HG03280 (cell line): ENCODE data around the gene SLC25A14.
"Not testable (repeated sequence)": the region's sequence is repeated elsewhere in the genome, so short reads cannot be mapped to it uniquely, and the experiment has no call there.

Source experiments
- ATAC-seq: cut with Tn5 transposase; IDR thresholded peaks from one replicate; pipeline ENCODE4 v1.9.1; 2021; ENCODE audit warnings: mild to moderate bottlenecking, moderate library complexity; ENCODE audit not compliant: unreplicated experiment

Gene SLC25A14, protein sequence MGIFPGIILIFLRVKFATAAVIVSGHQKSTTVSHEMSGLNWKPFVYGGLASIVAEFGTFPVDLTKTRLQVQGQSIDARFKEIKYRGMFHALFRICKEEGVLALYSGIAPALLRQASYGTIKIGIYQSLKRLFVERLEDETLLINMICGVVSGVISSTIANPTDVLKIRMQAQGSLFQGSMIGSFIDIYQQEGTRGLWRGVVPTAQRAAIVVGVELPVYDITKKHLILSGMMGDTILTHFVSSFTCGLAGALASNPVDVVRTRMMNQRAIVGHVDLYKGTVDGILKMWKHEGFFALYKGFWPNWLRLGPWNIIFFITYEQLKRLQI

DNA sequence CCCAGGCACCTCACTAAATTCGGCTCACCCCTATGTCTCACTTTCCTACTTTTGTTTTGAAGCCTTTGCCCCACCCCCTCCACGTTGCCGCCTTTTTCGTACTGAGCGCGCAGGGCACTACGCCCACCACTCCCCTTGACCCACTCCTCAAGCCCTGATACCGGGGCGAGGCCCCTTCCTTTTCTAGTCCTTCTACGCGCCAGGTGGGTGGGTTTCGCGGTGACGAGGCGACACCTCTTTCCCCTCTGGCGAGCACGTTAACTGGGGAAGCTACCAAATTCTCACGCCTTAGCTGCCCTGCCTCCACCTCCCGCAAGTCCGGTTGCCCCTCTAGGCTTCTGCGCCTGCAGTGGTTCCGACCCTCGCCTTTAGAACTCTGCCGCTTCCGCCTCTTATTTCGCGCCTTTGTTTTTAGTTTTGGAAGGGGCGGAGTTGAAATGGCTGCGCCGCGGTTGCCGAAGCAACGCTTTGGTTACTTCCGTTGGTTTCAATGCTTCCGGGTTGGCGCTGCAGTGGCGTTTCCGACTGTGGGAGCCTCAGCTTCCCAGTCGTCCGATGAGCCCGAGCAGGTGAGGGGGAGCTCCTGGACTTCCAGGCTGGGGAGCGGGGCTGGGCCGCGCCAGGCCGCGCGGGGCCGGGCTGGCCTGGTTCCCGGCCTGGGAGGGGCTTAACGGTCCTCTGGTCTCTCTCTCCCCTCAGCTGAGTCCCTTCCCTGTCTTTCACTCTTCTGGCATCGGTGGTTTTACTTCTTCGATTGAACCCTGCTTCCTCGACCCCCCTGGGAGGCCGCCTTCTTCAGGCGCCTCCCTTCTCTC lies at the start of gene SLC25A14:
TSS of gene SLC25A14 (plus strand) at position 512 of the 815 bp plus-strand sequence. CDS start 360 bp downstream, outside the sequence.
- peak; percentile 98 for ATAC-seq

DNA sequence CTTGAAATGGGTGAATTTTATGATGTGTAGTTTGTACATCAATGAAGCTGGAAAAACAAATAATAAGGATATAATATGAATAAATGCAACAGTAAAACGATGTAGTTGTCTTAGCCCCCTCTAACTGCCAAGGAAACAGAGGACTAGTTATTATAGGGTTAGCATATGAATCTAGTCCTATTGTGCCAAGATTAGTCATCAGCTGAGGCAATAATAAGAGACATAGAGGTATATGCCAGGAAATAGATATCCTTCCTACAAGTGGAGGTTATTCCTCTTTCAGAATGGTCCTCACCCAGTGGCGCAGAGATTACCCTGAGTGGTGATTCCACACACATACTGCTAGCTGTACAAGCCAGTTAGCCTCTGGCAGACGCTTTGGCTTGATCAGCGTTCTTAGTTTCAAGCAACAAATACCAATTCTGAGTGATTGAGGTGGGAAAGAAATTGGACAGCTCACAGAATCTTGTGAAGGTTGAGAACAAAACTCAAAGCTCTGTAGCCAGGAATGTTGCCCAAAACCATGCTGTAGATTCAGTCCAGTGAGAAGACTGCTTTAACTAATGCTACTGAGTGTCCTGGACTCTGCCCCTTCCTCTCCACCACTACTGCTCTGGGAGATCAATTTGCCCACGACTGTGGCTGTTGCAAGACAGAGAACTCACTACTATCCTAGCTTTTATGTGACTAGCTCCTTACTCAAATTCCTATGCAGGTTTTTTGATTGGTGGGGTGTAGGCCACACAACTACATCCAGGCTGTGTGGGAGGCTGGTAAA lies 44.0 kb upstream of the SLC25A14 start:
- no peak for ATAC-seq

DNA sequence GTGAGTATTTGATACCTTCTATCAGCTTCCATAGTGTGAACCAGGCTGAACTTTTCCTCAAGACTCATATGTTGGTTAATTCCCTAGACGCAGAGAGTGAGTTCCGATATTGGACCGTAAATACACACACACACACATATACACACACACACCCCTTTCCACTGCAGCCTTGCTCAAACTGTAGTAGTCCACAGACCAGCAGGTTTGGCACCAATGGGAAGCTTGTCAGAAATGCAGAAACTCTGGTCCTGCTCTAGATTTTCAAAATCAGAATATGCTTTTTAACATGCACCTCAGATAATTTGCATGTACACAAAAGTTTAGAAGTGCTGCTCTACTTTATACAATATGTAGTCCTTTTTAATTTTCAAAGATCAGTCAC lies 43.4 kb upstream of the SLC25A14 start:
- ATAC-seq = no peak

DNA sequence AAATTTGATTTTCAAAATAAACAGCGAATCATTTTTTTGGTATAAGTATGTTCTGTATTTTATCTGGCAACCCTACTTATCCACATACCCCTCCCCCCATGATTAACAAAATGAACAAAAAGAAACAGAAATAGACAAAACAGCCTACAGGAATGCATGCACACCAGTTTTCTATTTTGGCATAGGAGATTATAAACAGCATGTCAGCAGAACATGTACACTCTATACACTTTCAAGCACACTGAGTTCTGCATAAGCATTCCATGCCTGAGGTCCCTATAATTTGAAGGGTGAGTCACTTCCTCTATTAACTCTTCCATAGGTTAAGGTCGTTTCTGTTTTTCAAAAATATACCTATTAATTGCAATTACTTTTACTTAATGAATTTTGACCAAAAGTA lies 43.0 kb upstream of the SLC25A14 start:
- no peak for ATAC-seq

DNA sequence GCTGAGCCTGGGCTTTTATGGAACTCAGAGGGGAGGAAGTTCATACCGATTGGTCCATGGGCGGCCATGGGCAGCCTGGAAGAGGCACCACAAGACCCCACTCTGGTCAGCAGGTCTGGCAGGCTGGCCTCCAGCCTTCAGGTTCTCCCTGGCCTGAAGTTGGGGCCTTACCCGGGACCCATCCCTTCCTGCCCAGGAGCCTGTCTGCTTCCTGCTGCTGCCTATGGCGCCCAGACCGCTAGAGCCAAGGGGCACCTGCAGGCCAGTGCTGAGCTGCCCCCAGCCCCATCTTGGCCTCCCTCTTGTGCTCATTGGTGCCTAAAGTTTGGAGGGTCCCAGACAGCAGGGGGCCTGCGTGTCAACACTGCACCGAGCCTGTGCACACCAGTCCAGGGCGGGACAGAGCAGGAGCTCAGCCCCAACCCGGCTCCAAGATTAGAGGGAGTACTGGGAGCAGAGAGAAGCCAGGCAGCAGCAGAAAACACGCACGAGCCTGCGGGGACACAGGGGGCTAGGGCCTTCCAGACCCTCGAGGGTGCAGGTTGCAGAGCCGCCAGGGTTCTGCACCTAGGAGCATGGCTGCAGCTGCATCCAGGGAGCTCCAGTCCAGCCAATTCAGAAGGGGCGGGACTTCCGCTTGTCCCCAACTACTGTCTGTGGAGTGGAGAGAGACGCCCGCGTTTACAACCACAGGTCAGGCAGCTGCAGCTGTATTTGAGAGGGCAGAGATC lies 40.3 kb upstream of the SLC25A14 start:
- no peak for ATAC-seq

DNA sequence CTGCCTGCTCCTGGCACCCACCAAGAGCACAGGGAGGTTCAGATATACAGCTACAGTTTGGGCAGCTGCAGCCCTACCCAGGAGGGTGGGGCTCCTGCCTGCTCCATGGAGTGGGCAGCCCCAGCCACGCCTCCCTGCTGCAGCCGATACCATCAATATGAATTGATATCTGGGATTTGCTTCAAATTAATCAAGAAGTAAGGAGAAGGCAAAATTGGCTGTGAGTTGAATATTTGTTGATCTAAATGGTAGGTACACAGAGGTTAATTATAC lies 39.8 kb upstream of the SLC25A14 start:
- no peak for ATAC-seq

DNA sequence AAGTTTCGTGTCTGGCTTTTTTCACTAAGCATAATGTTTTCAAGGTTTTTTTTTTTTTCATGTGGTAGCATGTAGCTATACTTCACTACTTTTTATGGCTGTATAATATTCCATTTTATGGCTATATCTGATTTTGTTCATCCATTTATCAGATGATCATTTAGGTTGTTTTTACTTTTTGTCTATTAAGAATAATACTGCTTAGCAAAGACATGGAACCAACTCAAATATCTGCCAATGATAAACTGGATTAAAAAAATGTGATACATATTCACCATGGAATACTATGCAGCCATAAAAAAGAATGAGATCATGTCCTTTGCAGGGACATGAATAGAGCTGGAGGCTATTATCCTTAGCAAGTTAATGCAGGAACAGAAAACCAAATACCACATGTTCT lies 38.3 kb upstream of the SLC25A14 start:
- ATAC-seq = no peak

DNA sequence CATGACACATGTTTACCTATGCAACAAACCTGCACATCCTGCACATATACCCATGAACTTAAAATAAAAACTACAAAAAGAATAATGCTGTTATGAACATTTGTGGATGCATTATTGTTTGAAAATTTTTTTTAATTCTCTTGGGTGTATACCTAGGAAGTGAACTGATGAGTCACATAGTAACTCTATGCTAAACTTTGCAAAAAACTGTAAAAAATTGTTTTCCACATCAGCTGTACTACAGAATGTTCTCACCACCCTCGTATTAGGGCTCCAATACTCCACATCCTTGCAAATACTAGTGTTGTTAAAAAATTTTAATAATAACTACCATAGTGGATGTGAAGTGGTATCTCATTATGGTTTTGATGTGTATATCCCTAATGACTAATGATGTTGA lies 37.7 kb upstream of the SLC25A14 start:
- no peak for ATAC-seq

DNA sequence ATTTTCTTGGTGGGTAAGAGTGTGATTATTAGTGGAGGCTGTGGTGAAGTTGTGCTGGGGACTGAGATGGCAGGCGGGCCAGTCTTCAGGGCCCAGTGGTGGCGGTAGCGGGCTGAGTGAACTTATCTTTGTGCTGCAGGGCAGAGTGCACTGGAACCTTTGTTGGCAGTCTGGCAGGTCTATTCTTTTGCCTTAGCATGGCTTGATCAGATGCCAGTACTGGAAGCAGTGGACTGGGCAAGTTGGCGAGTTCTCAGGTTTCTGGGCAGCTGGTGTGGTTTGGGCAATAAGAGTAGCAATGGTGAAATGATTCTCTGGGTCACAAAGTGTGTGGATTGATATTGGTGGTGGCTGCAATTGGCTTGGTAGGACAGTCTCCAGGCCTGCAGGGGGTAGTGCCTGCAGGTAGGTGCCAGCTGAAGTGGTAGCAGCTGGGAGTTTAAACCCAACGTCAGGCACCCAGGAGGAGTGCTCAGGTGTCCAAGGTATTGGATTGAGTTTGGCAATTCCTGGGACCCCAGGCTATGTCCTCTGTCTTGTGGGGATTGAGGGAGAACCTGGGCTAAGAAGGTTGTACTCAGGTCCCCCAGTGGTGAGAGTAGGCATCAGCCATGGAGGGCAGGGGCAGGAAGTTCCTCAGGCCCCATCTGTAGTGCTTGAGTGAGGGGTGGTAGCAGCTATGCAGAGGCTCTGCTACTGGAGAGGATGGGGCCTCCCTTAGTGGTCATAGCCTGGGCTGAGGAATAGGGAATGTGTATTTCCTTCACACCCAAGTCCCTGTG lies 34.9 kb upstream of the SLC25A14 start:
- ATAC-seq = no peak

DNA sequence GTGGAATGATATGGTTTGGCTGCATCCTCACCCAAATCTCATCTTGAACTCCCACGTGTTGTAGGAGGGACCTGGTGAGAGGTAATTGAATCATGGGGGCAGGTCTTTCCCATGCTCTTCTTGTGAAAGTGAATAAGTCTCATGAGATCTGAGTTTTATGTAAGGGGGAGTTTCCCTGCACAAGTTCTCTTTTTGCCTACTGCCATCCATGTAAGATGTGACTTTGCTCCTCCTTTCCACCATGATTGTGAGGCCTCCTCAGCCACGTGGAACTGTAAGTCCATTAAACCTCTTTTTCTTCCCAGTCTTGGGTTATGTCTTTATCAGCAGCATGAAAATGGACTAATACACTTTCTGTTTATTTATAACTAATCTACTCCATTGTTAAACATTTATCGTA lies 19.8 kb upstream of the SLC25A14 start:
- ATAC-seq = not testable (repeated sequence)

DNA sequence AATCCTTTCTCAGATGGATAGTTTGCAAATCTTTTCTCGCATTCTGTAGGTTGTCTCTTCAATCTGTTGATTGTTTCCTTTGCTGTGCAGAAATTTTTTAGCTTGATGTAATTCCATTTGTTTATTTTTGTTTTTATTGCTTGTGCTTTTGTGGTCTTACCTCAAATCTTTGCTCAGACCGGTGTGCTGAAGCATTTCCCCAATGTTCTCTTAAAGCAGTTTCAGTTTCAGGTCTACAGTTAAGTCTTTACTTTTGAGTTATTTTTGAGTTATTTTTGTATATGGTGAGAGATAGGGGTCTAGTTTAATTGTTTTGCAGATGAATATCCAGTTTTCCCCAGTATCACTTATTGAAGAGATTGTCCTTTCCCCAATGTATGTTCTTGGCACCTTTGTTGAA lies 18.2 kb upstream of the SLC25A14 start:
- peak; percentile 51 for ATAC-seq

DNA sequence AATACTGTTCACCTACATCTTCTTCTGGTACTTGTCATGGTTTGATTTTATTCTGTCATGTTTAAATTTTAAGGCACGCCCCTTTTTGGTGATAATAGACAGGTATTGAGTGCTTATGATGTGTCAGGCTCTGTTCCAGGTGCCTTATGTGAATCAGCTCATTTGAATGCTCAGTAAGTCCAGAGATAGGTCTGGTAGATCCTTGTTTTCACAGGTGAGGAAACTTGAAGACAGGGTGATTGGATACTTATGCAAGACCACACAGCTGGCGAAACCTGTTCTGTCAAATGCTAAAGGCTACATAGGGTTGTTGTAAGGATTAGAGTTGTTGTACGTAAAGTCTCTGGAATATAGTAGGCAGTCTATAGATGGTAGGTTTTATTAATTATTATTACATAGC lies 9.6 kb upstream of the SLC25A14 start:
- no peak for ATAC-seq

DNA sequence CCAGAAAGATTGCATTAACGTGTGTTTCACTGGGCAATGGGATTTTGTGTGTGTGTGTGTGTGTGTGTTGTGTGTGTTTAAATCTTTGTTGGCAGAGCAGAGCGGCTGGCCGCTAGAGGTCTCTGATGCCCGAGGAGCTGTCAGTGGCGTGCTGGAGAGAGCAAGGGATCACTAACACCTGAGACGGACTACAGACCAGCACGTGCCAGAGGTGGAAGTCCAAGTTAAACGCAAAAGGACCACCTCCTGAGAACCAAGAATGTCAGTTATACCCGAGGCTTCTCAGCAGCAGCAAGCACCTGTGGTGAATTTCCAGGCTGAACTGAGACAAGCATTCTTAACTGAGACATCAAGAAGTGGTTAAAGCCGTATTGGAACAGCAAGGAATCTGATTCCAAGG lies 9.0 kb upstream of the SLC25A14 start:
- peak; percentile 79 for ATAC-seq

DNA sequence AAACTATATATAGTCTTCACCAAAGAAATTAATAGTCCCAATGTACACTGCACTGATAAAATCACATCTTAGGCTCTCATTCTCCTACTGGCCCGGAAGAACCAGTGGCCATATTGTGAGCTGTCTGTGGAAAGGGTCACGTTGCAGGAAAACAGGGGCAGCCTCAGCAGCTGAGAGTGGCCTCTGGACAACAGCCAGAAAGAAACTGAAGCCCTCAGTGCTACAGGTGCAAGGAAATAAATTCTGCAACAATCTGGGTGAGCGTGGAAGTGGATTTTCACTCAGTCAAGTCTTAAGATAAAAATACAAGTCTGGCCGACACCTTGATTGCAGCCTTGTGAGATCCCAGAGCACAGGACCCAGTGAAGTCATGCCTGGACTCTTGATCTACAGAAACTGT lies 3.2 kb upstream of the SLC25A14 start:
- no peak for ATAC-seq

DNA sequence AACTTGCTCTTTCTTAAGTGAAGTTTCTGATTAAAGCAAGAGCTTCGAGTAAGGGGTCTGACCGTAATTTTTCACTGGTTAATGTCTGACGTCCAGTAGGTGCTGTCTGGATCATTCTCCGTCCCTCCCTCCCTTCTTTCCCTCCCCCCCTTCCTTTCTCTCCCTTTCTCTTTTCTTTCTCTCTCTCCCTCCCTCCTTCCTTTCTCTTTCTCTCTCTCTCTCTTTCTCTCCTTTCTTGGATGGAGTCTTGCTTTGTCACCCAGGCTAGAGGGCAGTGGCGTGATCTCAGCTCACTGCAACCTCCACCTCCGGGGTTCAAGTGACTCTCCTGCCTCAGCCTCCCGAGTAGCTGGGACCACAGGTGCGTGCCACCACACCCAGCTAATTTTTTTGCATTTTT lies 850 bp upstream of the SLC25A14 start:
- ATAC-seq = not testable (repeated sequence)

DNA sequence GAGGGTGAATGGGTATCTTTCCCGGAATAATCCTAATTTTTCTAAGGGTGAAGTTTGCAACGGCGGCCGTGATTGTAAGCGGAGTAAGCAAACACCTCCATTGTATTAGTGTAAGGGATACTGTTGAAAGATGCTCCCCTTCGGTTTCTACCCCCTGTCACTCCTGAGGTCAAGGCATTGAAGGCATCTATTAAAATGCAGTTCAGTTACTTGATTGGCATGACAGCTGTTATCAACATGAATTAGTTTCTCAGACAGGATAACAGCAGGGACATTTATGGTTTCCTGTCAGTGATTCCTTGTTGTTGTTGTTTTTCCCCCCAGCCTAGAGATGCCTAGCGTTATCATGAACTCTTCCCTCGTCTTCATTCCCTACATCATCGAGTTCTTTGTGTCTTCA lies 552 bp downstream of the SLC25A14 start:
- ATAC-seq = peak; percentile 17

DNA sequence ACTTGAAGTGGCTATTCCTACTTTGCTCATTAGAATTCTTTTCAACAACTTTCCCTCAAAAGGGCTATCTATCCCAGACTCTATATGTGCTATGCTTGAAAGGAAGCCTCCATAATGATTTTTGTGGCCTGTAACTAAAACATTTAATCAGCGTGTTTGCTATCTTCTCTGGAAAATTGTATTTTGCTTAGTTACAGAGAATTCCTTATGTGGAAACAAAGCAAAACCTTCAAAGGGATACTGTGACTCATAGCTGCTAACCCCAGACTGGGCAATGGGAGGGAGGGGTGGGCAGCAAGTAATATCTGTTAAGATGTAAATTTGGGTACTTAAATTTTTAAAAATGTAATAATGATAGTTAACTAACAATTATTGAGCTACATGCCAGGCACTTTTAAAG lies 3.7 kb downstream of the SLC25A14 start:
- no peak for ATAC-seq

DNA sequence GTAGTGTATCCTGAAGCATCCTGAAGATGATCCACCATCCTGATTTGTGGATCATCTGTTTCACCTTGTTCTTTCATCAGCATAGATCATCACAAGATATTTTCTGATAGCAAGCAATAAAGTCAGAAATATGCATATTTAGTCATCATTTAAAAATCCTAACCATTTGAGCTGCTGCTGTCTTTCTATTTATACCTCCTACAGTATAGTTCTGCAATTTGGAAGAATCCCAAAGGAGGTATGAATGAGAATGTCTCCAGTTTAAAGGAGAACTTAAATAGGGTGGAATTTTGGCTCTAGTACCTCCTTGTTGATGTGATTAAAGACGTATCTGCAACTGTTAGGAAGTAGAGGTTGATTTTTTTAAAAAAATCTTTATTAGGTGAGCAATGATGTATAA lies 7.6 kb downstream of the SLC25A14 start:
- no peak for ATAC-seq

DNA sequence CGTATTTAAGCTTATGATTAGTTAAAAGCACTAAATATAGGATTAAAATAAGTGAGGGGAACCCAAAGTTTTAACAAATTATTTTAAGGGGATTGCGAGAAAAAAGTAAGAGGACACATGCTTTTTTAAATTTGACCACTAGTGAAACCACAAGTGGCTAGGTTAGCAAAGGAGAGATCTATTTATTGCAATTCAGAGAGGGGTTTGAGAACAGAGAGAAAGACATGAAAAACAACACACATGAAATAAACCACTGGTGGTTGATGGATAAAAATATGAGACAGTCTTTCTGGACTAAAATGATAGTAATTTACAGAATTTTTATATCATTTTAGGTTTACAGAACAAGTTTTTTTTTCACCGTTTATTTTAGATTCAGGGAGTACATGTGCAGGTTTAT lies 11.8 kb downstream of the SLC25A14 start:
- ATAC-seq = no peak

DNA sequence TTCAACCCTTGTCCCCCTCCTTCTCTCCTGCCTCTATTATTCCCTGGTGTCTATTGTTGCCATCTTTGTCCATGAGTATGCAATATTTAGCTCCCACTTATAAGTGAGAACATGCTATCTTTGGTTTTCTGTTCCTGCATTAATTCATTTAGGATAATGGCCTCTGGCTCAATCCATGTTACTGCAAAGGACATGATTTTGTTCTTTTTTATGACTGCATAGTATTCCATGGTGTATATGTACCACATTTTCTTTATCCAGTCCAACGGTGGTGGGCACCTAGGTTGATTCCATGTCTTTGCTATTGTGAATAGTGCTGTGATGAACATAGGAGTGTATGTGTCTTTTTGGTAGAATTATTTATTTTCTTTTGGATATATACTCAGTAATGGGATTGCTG lies 12.3 kb downstream of the SLC25A14 start:
- ATAC-seq = not testable (repeated sequence)
